GM21737 (cell line): ENCODE data around the gene LYPD6B.

Source experiments
- ATAC-seq: cut with Tn5 transposase; IDR thresholded peaks from one replicate; pipeline ENCODE4 v1.9.1; 2021; ENCODE audit warnings: mild to moderate bottlenecking, moderate library complexity; ENCODE audit not compliant: unreplicated experiment

LYPD6B gene

GRCh38 chr2:149038442-149039212 lies at the start of gene LYPD6B:
Gene LYPD6B (plus strand): TSS chr2:149038699. CDS start chr2:149130949, 92,250 bp downstream.
- peak; percentile 80 for ATAC-seq

GRCh38 chr2:148989882-148990493 lies 48.5 kb upstream of the LYPD6B start:
- peak; percentile 75 for ATAC-seq

- ATAC-seq, result no peak
These were observed 47.5 kb upstream of the LYPD6B start for GRCh38 chr2:148990968-148991367.

- ATAC-seq, result no peak
These were observed 46.1 kb upstream of the LYPD6B start for GRCh38 chr2:148992448-148992847.

GRCh38 chr2:148993351-148993750 lies 45.1 kb upstream of the LYPD6B start:
- no peak for ATAC-seq

GRCh38 chr2:148994341-148994740 lies 44.2 kb upstream of the LYPD6B start:
- ATAC-seq, result no peak

- no peak for ATAC-seq
These were observed 41.7 kb upstream of the LYPD6B start for GRCh38 chr2:148996805-148997204.

GRCh38 chr2:148998165-148998830 lies 40.2 kb upstream of the LYPD6B start:
- no peak for ATAC-seq

- no peak for ATAC-seq
These were observed 39.7 kb upstream of the LYPD6B start for GRCh38 chr2:148998831-148999200.

GRCh38 chr2:148999451-148999921 lies 39.0 kb upstream of the LYPD6B start:
- no peak for ATAC-seq

- ATAC-seq, result no peak
These were observed 38.2 kb upstream of the LYPD6B start for GRCh38 chr2:149000158-149000938.

- ATAC-seq, result no peak
These were observed 37.0 kb upstream of the LYPD6B start for GRCh38 chr2:149001496-149001895.

- no peak for ATAC-seq
These were observed 36.1 kb upstream of the LYPD6B start for GRCh38 chr2:149002378-149002890.

- no peak for ATAC-seq
These were observed 35.4 kb upstream of the LYPD6B start for GRCh38 chr2:149002891-149003740.

- ATAC-seq, result no peak
These were observed 33.7 kb upstream of the LYPD6B start for GRCh38 chr2:149004836-149005235.

- ATAC-seq, result no peak
These were observed 32.9 kb upstream of the LYPD6B start for GRCh38 chr2:149005471-149006077.

GRCh38 chr2:149006883-149007543 lies 31.5 kb upstream of the LYPD6B start:
- ATAC-seq, result no peak

- no peak for ATAC-seq
These were observed 30.1 kb upstream of the LYPD6B start for GRCh38 chr2:149008381-149008780.
